Lower leg skin (tissue), 3 donors: Measurements from ENCODE around the gene FGF10.

Experiments used
- CTCF ChIP-seq, 3 donors: fragments of 450-650 bp; IDR thresholded peaks; one replicate each; pipeline ENCODE4 v1.5.1; 2016; ENCODE audit warnings: antibody characterized with exemption in 3 of 3, mild to moderate bottlenecking in 3 of 3, moderate library complexity in 2 of 3
- POLR2A ChIP-seq, 2 donors: fragments of 450-650 bp; IDR thresholded peaks; one replicate each; pipeline ENCODE4 v1.6.1; 2016 to 2017; ENCODE audit warnings: antibody characterized with exemption in 2 of 2, mild to moderate bottlenecking in 1 of 2, moderate library complexity in 1 of 2

- no peak for TF ChIP-seq CTCF (IDR thresholded peaks at IDR 0.05)
- no peak for TF ChIP-seq POLR2A (IDR thresholded peaks at IDR 0.05)
Observed at GRCh38 chr5:44294516-44294915, 94.7 kb downstream of the FGF10 start.
